GM18520 (cell line): ENCODE data around the gene ARHGEF25.
"Not testable (repeated sequence)": the region's sequence is repeated elsewhere in the genome, so short reads cannot be mapped to it uniquely, and the experiment has no call there.

ENCODE experiments used
- ATAC-seq: cut with Tn5 transposase; IDR thresholded peaks from one replicate; pipeline ENCODE4 v1.9.1; 2021; ENCODE audit not compliant: unreplicated experiment

Gene ARHGEF25

GRCh38 chr12:57611108-57611826 lies at the start of gene ARHGEF25:
Gene ARHGEF25, plus strand, starts transcription at chr12:57611435. Its CDS starts 460 bp downstream, at chr12:57611895.
- ATAC-seq: no peak

GRCh38 chr12:57563358-57563757 lies 47.9 kb upstream of the ARHGEF25 start:
- ATAC-seq: no peak

GRCh38 chr12:57564178-57564740 lies 47.0 kb upstream of the ARHGEF25 start:
- no peak for ATAC-seq

GRCh38 chr12:57568838-57569237 lies 42.4 kb upstream of the ARHGEF25 start:
- no peak for ATAC-seq

DNA sequence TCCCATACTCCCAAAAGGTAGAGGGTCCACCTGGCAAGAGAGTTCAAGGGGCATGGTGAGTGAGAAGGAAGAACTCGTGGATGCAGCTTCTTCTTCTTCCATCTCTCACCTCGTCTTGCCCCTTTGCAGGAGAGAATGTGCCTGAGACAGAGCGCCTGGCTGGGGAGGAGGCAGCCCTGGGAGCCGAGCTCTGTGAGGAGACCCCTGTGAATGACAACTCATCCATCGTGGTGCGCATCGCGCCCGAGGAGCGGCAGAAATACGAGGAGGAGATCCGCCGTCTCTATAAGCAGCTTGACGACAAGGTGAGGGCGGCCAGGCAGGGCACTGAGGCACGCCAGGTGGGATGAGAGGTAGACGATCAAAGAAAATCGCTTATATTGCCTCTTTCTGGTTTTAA lies 41.4 kb upstream of the ARHGEF25 start:
- ATAC-seq: no peak

- not testable (repeated sequence) for ATAC-seq
Observed at GRCh38 chr12:57570438-57570837, 40.8 kb upstream of the ARHGEF25 start.

DNA sequence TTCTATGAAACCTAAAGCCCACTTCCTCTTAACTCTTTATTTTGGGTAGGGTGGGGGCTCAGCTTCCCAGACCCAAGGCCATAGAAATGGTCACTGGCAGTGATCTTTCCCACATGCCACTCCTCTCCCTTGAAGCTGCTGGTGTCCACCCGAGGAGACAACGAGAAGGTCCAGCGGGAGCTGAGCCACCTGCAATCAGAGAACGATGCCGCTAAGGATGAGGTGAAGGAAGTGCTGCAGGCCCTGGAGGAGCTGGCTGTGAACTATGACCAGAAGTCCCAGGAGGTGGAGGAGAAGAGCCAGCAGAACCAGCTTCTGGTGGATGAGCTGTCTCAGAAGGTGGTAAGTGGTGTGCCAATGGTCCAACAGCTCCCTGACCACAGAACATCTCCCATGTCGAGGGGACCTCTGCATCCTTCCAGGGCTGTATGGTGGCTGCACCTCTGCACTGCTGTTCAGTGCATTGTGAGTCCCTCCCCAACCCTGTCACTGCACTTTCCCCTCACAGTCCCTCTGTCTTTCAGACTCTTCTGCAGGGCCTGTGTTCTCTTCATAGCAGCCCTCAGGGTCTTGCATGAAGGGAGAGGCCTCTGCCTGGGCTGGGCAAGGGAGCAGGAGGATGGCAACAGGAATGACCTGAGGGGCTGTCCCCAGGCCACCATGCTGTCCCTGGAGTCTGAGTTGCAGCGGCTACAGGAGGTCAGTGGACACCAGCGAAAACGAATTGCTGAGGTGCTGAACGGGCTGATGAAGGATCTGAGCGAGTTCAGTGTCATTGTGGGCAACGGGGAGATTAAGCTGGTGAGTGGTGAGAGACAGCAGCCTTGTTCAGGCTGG lies 39.1 kb upstream of the ARHGEF25 start:
- ATAC-seq: no peak

DNA sequence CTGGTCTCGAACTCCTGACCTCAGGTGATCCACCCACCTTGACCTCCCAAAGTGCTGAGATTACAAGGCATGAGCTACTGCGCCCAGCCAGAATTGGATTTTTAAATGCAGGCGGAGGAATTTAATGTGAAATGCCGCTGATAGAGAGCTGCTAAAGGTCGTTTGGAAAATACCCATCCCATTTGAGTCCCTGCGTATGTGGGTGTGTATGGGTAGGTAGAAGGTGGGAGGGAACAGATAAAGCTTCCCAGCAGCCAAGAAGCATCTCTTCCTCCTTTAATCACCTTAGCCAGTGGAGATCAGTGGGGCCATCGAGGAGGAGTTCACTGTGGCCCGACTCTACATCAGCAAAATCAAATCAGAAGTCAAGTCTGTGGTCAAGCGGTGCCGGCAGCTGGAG lies 36.4 kb upstream of the ARHGEF25 start:
- ATAC-seq: no peak

- ATAC-seq: no peak
Observed at GRCh38 chr12:57575771-57576612, 35.2 kb upstream of the ARHGEF25 start.

DNA sequence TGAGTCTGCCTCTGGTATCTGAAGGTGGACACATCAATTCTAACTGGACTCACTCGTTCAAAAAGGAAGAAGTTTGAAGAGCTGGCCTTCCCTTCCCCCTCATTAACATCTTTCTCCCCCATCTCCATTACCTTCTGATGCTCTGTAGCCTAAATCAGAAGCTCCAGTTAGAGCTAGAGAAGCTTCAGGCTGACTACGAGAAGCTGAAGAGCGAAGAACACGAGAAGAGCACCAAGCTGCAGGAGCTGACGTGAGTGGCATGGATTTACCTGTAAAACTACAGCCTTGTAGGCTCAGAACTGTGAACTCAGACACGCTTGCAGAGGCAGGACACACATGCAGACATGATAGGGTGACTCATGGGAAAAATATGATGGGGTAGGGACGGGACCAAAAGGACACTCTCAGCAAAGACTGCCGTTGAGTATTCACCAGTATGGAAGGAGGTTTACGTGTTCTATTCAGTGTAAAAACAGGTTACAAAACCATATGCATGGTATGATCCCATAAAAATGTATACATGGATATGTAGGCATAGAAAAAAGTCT lies 34.5 kb upstream of the ARHGEF25 start:
- ATAC-seq: no peak

DNA sequence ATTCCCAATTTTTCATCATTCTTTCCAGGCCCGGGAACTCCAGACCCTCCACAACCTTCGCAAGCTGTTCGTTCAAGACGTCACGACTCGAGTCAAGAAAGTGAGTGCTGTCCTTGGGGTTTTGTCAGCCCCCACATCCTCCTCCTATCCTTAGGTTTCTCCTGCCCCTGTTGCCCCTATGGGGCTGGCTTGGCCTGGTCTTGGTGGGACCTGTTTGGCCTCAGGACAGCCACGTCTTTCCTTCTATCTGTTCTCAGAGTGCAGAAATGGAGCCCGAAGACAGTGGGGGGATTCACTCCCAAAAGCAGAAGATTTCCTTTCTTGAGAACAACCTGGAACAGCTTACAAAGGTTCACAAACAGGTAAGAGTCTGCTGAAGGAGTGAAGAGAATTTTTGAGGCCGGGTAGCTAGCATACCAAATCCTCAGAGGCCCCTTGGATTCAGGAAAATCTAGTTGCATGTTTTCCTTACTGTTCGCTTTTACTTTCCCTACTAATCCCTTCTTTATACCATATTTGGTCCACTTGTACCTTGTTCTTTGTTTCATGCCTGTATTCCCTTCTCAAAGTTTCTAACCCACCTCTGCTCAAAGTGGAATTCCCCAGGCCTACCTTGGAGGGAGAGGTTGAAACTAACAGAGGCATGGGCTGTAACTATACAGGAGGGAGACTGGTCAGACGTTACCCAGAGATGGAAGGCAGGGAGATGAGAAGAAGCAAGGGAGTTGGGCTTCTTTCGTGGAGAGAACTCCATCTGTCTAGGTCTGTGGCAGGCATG lies 33.1 kb upstream of the ARHGEF25 start:
- ATAC-seq: no peak

- no peak for ATAC-seq
Observed at GRCh38 chr12:57579011-57579410, 32.2 kb upstream of the ARHGEF25 start.

DNA sequence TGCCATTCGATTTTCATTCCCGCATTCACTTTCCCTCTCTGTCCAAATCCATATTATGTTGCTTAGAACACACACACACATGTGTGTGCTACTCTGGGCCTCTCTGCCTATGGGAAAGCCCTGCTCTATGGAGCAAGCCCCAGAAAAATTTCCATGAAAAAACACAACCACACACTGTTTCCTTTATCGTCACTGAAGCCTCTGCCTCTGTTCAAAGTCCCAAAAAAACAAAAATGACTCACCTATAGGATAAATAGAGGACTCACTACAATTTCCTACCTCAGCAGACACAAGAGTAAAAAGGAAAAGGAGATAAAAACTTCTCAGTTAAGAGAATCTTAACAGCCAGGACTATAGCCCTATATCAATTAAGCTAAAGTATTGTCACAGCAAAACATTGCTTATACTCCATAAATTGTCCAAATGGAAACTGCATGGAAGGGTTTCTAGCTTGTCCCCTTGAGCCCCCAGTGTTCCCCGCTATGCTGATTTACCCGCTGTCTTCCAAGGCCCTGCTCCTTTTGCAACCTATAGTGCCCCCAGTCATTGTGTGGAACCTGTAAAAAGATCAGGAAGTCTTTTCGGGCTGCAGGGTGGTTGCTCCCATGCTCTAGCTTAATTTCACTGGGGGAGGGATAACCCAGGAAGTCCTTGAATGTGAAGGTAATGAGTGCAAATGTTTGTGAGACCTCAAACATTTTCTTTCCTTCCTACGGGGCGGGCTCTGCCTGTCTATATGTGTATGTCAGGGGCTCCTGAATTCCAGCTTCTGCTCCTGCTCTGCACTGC lies 31.4 kb upstream of the ARHGEF25 start:
- no peak for ATAC-seq

GRCh38 chr12:57580466-57580795 lies 30.8 kb upstream of the ARHGEF25 start:
- no peak for ATAC-seq

GRCh38 chr12:57581802-57582201 lies 29.4 kb upstream of the ARHGEF25 start:
- ATAC-seq: no peak

DNA sequence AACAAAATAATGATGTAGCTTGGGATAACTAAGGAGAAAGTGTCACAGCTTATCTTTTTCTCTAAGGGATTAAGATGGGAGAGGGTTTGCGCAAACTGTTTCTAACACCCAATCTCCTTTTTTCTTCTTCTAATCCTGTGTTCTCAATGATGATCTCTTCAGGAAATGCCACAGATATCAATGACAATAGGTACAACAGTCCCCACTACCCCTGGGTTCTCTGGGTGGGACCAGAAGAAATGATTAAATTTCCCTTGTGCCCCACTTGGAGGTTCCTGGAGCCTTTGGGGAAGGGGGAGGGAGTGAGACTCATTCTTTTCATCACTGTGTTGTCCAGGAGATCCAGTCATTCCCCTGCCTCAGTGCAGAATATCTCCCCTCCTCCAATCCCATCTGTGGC lies 28.8 kb upstream of the ARHGEF25 start:
- ATAC-seq: no peak

DNA sequence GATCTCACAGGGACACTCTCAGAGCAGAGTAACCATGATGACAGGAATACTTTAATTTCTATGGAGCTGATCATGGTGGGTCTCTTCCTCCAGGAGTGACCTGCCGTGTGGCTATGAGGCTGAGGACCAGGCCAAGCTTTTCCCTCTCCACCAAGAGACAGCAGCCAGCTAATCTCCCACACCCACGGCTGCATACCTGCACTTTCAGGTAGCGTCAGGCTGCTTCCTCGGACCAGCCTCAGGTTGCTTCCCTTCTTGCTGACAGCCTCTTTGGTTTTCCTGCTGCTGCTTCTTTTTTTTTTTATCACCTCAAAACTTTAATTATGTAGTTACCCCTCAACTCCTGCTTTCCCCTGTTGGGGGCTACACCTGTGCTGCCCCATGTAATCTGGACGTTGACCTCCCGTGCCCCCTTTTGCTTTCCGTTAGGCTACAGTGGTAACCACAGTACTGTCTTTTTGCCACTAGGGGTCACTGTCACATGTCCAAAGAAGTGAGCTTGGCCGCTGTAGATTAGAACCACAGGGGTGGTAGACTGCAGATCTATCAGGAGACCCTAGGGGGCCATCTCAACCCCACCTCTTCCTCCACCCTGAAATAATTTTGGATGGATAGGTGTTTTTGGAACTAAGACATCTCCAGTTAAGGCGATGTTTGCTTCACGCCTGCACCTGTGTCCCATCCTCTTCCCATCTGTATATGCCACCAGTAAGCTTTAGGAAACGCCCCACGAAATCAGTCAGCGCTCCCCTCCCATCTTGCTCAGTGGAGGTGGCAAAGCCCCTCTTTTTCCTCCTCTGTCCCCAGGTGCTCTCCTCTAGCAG lies 28.0 kb upstream of the ARHGEF25 start:
- peak; percentile 82 for ATAC-seq

DNA sequence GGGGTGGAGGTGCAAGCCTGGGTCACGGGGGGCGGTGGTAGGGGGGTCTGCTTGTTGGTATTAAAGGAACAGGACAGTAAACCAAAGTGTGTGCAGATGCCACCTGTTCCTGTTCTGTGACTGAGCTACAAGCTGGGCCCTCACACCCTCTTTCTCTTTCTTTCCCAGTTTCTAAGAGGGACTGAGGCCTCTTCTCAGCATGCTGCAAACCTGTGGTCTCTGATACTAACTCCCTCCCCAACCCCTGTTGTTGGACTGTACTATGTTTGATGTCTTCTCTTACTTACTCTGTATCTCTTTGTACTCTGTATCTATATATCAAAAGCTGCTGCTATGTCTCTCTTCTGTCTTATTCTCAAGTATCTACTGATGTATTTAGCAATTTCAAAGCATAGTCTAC lies 27.2 kb upstream of the ARHGEF25 start:
- ATAC-seq: no peak

DNA sequence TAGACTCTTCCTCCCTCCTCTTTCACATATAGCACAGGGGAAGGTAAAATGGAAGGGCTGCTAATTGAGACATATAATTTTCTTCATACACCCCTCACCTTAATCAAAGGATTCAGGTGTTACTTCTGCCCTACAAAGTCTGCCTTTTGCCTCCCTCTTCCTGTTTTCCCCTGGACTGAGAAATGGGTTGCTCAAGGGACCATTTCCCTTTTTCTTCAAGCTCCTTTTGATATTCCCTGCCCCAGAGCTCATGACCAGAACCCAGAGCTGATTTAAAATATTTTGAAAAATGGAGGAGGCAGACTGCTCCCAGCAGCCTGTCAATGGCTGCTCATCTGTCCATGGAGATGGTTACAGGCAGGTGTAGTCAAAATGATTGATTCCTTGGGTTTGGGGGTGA lies 26.5 kb upstream of the ARHGEF25 start:
- ATAC-seq: no peak
